OCI-M2 (cell line): ENCODE measurements around the gene ST3GAL5.

Experiments
- DNase-seq: peaks from one replicate; lab custom pipeline; 2025; ENCODE audit not compliant: unreplicated experiment; lab: John Stamatoyannopoulos, UW

The ST3GAL5 gene

DNA sequence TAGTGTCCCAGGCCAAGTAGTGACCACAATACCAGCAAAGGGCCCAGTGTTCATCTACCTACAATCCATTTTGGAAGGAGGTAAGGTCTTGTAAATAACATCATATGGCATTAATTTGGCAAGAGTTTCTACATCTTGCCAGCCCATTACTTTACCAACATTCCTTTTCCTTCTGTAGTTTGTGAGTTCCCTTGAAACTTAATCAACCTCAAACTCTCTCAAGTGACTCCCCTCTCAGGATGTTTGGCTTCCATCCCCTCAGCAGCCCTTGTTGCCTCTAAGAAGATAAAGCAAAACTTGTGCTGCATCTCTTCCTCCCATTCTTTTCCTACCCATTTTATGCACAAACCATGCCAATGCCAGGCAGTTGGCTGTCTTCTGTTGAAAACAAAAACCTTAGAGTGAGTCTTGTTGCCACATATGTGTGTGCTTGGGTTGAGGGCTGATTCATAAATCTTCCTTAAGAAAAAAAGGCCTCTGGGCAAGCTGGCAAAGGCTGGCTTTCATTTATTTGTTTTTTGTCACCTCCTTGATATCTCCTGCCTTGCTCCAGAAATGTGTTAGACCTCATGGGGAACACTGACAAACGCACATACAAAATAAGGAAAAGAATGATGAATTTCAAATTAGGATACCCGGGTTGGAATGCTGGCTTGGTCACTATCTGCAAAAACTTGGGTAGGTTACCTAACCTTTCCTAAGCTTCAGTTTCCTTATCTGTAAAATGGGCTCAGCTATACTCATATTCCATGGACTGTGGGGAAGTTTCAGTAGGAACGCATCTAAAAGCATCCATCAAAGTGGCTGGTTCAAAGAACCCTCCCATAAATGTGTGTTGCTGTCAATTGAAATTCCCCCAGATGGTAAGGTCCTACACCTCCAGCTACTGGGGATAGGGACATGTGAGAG is 29.4 kb upstream of the ST3GAL5 start:
- no peak for DNase-seq

DNA sequence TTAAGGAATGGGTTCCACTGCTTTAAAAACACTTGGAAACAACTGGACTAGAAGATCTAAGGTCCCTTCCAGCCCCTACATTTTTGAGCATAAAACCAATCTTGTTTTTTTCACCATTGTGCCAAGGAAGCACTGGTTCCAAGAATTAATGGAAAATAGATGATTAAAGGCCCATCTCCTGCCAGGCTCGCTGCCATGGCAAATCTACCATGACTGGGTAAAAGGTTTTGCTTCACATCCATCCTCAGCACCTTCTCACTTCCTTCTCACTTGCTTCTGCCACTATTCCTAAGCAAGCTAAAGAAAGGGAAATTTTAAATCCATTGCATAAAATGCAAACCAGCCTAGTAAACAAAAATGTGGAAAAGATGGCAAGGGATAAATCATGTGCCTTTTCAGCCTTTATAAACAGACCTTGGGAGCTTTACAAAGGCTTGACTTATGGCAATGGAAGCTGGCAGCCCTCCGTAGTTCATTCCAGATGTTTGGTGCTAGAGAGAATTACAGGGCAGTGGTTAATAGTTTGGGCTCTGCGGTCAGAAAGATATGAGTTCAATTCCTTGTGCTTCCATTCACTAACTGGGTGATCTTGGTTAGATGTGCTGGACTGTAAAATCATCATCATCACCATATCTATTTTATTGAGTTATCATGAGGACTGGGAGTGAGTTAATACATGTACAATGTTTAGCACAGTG is 27.0 kb upstream of the ST3GAL5 start:
- no peak for DNase-seq

DNA sequence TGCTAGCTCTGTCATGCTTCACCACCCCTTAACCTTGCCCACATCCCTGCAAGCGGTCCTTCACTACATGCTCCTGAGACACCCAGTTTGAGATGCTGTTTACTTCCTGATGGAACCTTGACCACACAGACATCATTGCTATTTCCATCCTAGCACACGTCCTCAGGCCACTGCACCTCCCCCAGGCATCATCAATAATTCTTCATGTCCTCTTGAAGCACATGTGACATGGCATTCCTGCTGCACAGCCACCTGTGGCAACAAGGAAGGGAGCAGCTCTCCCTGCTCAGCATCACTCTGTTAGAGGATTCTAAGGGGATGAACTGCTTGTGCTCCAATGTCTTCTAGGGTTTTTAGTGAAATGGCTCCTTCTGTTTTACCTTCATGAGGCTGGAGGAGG is 26.1 kb upstream of the ST3GAL5 start:
- no peak for DNase-seq

GRCh38 chr2:85913884-85914881 is 25.4 kb upstream of the ST3GAL5 start:
- DNase-seq, result no peak

- no peak for DNase-seq
Measured at GRCh38 chr2:85911814-85912692, 23.3 kb upstream of the ST3GAL5 start.

DNA sequence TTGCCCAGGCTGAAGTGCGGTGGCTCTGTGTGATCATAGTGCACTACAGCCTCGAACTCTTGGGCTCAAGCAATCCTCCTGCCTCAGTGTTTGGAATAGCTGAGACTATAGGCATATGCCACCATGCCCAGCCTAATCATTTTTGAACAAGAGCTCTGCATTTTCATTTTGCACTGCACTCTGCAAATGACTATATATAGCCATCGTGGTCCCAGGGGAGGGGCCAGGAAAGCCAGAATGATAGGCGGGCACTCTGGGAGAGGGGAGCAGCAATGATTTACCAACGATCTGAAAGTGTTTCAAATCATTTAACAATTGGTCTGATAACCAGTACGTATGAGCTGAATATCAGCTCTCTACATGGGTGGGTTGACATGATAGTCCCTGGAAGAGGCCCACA is 22.3 kb upstream of the ST3GAL5 start:
- DNase-seq, result no peak

GRCh38 chr2:85909005-85909404 is 20.2 kb upstream of the ST3GAL5 start:
- no peak for DNase-seq

DNA sequence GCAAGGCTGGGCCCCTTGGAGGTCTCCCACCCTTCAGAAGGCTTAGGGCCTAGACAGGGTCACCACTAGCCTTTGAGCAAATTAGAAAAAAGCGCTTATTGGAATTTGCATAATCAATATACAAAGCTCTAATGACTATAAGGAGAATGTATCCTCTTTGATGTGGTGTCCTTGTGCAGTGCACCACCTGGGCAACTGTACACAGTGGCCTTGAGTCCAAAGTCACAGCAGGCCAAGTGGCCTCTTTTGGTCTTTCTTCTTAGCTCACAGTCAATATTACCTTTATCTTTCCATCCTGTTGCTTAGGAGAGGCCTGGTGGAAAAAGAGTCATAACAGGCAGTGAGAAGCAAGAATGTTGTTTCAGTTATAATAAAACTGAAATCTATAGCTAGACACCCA is 19.7 kb upstream of the ST3GAL5 start:
- no peak for DNase-seq

DNA sequence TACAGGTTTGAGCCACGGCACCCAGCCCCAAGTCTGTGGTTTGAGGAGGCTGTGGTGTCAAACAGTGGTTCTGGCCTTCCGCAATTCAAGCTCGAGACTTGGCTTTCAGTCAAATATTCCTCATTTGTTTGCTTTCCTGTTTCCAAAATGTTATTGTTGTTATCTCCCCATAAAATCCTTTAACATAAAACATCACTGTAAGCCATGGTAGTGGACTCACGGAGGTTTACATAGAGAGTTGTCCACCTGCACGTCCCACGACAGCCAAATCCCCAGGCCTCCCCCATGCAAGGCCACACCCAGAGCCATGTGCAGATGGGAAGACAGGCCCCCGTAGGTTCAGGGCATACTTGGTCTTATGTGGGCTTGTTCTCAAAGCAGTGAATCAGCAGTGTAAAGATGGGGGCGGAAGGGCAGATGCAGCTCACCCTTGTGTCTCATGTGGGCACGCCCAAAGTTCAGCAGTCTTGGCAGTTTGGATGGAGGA is 18.9 kb upstream of the ST3GAL5 start:
- no peak for DNase-seq

DNA sequence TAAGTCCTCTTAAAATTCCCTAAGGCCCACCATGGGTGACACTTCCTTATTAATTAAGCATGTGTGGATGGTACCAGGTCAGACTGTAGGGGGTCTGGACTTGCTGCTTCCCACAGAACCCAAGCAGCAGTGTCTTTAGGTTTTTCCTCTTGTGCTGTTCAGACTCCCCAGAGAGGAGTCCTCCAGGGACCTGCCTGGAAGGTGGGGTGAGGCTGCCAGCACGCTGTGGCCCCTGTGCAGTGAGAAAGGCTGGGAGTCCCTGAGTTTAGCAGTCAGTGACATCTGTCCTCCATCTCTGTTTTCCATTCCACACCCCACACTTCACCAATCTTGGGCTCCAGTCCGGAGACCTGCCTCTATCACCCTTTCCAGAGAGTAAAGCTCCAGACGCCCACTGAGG is 18.0 kb upstream of the ST3GAL5 start:
- no peak for DNase-seq

- DNase-seq, result no peak
Measured at GRCh38 chr2:85905891-85906290, 17.1 kb upstream of the ST3GAL5 start.

DNA sequence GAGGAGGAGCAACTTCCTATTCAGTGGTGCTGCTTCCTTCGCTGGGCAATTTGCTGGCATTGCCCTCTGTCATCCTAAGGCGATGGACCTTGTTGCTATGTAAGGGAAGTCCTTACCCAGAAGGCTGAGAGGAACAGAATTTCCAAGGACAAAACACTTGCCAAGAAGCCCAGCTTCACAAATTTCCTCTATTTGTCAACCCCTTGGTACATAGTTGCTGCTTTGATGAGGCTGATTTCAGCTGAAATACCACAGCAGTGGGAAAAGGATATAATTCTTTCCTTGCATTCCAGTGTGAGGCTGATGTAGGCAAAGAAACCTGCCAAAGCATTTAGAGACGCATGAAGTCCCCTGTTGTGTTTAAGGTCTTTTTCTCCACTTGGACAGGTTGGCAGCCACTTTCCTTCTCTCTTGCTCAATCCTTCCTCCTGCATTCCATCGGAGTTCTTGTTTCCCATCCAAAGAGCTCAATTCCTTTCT is 16.4 kb upstream of the ST3GAL5 start:
- no peak for DNase-seq

DNA sequence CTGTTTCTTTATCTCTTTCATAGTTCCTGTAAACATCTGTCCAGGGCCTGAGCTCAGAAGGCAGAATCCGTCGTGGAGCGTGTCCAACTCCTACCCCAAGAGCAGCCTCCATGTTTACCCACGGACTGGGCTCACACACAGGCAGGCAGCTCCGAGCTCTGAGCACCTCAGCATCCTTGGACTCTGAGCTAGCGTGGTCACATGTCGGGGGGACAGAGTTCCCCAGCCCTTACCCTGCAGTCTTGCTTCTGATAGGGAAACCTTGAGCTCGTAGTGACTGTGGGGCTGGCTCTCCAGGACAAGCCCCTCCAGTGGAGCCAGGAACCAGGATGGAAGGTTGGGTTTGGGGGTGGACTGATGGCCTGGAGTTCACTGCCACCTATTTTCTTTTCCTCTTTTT is 15.1 kb upstream of the ST3GAL5 start:
- DNase-seq, result no peak

DNA sequence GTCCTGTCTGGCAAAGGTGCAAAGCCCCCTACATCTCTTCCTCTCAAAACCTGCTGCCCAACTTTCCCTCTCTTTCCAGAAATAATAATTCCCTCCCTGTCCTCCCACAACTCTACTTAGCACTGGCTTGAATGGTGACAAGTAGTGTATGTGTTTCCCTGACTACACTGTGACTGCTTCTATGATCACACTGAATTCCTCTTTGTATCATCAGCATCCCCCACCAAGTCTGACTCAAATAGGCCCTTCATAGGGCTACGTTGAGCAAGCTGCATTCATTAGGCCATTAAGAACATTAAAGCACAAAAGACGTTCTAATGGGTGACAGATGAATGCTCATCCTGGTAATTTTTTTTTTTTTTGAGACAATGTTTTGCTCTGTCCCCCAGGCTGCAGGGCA is 13.7 kb upstream of the ST3GAL5 start:
- DNase-seq, result no peak

DNA sequence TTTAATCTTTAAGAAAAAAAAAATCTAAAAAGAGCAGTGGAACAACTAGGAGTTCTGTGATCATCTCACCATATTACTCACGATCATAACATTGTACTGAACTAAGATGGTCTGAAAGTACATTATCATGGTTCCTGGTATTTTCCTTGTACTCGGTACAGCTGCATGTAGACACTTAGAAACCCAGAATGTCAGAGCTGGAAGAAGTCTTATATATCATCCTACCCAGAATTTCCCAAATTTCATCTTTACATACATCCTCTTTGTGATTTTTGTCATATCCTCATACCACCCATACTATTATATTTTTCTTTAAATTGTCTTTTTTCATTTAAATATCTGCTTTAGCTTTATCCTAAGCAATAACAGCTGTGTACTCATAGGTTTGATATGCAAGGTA is 12.4 kb upstream of the ST3GAL5 start:
- no peak for DNase-seq

DNA sequence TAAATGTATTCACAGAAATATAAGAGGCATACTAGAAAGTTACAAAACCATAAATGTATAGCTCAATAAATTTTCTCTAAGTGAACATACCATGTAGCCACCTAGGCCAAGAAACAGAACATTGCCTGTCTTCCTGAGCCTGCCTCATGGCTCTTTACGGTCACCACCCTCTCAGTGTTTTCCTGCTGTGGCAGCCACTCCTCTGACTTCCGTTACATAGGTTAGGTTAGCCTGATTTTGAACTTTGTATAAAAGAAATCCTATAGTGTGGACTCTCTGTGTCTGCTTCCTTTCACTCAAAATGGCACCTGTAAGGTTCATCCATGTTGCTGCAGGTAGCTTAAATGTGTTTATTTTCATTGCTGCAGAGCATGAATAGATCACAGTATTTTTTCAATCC is 11.6 kb upstream of the ST3GAL5 start:
- DNase-seq, result no peak

DNA sequence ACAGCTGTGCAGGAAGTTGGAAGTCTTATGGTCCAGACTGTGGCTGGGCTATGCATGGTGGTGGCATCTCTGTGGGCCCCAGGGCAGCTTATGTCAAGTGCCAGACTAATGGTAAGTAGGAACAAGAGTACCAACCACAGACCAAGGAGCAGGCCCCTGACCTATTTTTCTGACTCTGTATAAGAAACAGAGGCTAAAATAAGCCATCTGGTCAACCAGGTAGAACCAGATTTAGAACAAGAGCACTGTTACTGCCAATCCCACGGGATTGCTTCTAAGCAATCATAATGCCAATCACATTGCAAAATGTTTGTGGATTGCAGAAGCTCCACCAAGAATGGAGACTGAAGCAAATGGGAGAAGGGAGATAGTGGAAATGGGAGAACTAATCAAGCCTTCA is 11.1 kb upstream of the ST3GAL5 start:
- DNase-seq, result no peak

- no peak for DNase-seq
Measured at GRCh38 chr2:85899284-85899683, 10.5 kb upstream of the ST3GAL5 start.

DNA sequence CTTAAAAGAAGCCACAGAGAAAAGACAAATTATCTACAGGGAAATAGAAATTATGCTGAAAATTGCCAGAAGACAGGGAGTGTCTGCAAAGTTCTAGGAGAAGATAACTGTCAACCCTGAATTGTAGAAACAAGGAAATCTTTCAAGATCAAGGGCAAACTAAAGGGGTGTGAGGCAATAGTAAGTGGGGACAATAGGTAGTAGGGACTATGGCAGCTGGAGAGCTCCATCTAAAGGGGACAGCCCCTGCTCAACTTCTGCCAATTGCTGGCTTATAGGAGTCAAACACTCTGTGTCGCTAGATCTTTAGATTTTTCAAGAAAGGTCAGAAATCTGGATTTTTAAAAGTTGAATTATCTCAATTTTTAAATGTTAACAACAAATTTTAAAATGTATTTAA is 10.1 kb upstream of the ST3GAL5 start:
- no peak for DNase-seq
